GM21619 (cell line): ENCODE results near the gene PSMD2.
A peak's percentile ranks its signal among the peaks of the same experiment; 100 is the strongest.

ENCODE experiments used
- ATAC-seq: cut with Tn5 transposase; IDR thresholded peaks from one replicate; pipeline ENCODE4 v1.9.1; 2021; ENCODE audit not compliant: unreplicated experiment

Gene PSMD2

DNA sequence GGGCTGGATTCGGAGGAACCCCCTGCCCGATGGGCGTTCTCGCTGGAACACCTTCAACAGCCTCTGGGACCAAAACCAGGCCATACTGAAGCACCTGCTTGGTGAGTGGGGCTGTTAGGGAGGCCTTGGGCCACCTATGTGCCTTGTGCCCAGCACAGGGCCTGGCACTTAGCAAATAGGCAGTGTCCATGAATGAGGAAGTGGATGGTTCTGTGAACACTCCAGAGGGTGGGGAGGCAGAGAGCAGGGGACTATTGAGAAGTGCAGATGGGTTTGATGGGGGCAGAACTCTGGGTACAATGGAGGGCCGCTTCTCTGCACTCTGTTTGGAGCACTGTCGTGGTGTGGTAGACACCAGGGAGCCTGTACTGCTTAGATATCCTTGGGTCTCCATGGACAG is 21.7 kb upstream of the PSMD2 start:
- no peak for ATAC-seq

DNA sequence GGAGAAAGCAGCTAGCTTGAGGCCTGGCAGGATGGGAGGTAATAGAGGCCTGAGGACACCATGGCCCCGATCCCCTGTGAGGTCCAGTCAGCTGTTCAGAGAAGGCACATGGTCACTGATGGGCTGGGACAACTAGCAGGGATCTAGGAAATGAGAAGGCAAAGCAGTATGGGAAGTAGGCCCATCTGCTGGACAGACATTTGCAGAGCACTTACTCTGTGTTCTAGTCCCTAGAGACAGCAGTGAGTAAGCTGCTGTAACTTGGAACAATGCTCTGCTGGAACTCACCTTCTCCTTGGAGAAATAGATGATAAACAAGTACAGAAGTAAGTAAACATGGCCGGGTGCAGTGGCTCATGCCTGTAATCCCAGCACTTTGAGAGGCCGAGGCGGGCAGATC is 16.1 kb upstream of the PSMD2 start:
- ATAC-seq: no peak

- no peak for ATAC-seq
Observed at GRCh38 chr3:184283681-184284080, 15.4 kb upstream of the PSMD2 start.

DNA sequence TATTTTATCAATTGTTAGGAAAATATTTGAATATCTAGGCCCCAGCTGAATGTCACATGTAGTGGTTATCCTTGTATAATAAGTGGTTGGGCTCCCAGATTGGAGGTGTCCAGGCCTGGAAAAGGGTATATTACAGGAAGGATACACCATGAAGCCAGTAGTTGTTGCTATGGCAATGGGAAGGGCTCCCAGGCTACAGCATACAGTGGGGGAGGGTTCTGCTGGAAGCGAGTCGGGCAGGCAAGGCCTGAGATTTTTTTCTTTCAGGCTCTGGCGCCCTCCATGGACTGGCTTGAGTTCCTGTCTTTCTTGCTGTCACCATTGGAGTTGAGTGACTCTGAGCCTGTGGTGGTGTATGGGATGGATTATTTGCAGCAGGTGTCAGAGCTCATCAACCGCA is 14.3 kb upstream of the PSMD2 start:
- no peak for ATAC-seq

- no peak for ATAC-seq
Observed at GRCh38 chr3:184289426-184289938, 9.6 kb upstream of the PSMD2 start.

DNA sequence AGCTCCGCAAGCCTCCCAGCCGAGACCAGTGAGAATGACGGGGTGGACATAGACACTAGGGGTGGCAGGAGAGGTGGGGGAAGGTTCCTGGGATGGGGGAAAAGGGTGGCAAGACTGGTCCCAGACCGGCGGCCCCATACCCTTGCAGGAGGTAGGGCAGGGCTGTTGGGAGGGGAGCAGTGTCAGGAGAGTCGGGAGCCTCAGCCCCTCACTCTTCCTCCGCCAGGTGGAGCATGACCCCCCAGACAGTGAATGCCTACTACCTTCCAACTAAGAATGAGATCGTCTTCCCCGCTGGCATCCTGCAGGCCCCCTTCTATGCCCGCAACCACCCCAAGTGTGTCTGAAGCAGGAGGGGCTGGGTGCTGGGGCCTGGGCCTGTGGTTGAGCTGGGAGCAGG is 8.7 kb upstream of the PSMD2 start:
- ATAC-seq: no peak

GRCh38 chr3:184291044-184291737 is 7.8 kb upstream of the PSMD2 start:
- ATAC-seq: no peak

GRCh38 chr3:184291738-184292445 is 7.1 kb upstream of the PSMD2 start:
- ATAC-seq: no peak

DNA sequence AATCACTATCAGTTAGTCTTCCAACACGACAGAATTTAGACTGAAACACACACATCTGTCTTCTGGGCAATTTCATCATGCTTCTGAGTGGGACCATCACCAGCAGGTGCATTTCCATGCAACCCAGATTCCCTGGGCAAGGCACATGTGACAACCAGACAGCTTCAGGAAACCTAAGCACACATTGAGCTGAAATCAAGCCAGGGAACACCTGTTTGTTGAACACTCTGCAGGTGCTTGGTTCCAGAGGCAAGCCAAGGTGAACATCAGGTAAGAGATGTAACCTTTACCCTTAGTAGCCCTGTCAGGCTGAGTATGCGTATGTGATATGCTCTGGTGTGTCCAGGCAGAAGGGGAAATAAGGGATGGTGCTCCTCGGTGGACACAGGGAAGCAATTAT is 3.3 kb upstream of the PSMD2 start:
- no peak for ATAC-seq

DNA sequence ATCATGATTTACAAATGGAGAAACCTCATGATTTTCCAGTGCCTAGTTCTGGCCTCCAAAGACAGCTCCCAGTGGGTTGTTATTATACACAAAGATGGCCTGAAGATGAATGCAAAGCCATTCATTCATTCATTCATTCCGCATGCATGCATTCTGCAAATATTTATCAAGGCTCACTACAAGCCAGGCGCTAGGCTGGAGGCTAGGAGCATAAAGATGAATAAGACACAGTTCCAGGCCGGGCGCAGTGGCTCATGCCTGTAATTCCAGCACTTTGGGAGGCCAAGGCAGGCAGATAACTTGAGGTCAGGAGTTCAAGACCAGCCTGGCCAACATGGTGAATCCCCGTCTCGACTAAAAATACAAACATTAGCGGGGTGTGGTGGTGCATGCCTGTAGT is 2.4 kb upstream of the PSMD2 start:
- ATAC-seq: no peak

DNA sequence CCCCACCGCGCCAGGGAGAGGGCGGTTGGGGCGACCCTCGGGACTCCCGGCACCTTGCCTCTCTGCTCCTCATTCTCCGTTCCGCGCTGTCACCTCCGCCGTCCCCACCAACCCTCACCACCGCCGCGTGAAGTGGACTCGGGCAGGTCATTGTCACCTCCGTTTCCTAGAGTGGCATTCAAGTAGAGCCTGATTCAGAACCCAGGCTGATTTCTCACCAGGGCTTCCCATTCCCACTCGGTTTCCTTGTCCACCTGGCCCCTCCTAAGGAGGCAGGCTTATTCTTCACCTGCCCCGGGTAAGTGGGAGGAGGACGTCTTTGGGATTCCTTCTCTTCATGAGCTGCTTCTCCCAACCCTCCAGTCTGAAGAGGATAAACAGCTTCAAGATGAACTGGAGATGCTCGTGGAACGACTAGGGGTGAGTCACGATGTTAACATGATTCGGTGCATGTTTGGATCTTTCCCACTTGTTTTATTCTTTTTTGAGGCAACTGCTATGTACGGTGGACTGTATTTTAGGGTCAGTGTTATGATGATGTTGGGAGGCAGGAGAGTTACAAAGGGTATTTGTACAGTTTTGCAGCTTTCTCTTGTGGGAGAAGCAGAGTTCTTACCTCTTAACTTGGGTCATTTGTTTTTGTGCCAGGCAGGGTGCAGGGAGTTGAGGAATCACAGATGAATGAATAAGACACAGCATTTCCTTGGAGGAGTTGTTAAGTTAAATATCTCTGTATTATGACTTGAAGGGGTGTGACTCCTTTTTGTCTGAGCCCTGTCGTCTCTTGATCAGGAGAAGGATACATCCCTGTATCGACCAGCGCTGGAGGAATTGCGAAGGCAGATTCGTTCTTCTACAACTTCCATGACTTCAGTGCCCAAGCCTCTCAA is 692 bp downstream of the PSMD2 start:
- peak; percentile 3 for ATAC-seq

DNA sequence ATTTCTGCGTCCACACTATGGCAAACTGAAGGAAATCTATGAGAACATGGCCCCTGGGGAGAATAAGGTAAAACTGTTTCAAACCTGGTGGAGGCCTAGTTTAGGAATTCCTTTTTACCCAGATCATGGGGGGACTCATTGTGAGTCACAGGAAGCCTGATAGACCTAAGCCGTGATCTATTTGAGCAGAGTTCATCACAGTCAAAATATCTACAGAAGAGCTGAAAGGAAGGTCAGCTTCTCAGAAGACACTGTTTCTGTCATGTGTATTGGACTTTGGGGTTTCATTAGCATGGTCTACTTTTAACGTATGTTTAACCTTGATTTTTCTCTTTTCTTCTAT is 1.3 kb downstream of the PSMD2 start:
- ATAC-seq: no peak

DNA sequence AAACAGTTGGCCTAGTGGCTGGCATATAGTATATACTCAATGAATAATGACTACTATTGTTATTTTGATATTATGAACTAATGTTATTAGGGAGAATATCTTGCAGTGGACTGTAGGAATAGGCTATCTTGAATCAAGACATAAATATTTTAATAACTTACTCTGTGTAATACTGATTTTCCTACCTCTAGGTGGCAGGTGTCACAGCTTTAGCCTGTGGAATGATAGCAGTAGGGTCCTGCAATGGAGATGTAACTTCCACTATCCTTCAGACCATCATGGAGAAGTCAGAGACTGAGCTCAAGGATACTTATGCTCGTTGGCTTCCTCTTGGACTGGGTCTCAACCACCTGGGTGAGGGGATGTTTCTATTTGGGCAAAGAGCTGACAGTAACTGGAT is 6.5 kb downstream of the PSMD2 start:
- no peak for ATAC-seq

GRCh38 chr3:184306341-184306972 is 7.4 kb downstream of the PSMD2 start:
- no peak for ATAC-seq

DNA sequence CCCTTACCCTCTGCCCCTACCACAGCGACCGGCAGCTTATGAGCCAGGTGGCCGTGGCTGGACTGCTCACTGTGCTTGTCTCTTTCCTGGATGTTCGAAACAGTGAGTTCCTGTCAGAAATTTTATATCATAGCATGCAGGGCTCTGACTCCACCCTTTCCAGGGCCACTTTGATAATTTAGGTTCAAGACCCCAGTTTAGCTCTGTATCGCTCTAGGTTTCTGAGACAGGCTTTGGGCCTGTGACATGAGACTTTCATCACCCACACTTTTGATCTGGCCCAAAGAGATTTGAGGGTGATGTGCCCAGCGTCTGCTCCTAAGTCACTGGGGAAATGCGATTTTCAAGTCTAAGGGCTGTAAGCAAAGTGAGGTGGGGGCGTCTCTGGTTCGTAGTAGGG is 8.9 kb downstream of the PSMD2 start:
- no peak for ATAC-seq

DNA sequence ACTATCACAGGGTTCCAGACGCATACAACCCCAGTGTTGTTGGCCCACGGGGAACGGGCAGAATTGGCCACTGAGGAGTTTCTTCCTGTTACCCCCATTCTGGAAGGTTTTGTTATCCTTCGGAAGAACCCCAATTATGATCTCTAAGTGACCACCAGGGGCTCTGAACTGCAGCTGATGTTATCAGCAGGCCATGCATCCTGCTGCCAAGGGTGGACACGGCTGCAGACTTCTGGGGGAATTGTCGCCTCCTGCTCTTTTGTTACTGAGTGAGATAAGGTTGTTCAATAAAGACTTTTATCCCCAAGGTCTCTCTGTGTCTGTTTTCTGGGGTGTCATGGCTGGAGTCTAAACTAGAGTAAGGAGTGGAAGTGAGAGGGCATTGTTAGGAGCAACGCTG is 9.7 kb downstream of the PSMD2 start:
- no peak for ATAC-seq

DNA sequence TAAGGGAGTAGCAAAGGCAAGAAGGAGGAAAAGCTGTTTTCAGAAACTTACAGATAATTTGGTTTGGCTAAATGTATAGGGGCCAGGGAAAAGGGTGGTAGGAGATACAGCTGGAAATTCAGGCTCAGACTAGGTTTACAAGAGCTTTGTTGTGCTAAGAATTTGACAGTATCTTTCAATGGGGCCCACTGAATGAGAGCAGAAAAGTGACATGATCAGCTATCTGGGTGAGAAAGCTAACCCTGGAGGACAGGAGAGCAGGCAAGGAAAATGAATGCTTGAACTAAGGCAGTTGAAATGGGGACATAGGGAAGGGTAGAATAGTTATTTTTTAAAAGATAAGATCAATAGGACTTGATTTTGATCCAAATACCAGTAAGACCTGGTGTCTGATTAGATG is 12.6 kb downstream of the PSMD2 start:
- no peak for ATAC-seq

- ATAC-seq: peak; percentile 86
Observed at GRCh38 chr3:184314363-184314699, 15.3 kb downstream of the PSMD2 start, which contains the start of gene EIF4G1. Gene EIF4G1, plus strand, starts transcription at chr3:184314606. Its CDS starts 1,191 bp downstream, at chr3:184315797.

DNA sequence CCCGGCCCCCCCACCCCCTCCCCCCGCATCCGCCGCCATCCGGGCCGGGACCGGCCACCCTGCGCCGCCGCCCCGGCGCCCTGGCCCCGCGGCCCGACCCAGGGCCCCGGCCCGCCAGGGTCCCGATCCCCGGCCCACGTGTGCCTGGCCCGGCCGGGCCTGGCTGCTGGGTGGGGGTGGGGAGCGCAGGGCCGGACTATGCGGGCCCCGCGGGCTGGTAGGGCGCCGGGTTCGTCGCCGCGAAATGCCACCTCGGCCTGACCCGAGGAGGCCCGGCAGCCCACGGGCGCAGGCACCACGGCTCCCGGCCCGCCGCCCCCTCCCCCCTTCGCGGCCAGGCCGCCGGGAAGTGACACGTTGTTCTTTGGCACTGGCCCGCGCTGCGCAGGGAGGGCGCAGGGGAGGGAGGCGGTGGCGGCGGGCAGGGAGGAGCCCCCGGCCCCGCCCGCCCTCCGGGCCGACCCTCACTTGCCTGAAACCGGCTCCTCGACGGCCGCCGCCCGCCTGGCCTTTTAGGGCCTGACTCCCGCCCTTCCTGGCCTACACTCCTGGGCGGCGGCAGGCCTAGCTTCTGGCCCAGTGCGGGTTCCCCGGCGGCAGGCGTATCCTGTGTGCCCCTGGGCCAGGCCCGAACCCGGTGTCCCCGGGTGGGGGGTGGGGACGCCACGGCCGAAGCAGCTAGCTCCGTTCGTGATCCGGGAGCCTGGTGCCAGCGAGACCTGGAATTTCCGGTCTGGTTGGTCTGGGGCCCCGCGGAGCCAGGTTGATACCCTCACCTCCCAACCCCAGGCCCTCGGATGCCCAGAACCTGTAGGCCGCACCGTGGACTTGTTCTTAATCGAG is 15.9 kb downstream of the PSMD2 start:
- ATAC-seq: peak; percentile 37

DNA sequence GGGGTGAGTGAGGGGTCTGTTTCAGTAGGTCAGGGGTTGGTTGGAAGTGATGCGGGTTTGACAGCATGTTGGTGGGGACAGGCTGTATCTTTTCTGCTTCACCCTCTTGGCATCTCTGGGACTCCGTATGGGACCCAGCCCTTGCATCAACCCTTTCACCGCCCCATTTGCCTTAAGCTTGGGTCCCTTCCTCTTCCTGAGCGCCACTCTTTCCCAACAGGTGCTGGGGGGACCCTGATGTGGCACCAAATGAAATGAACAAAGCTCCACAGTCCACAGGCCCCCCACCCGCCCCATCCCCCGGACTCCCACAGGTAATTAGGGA is 16.5 kb downstream of the PSMD2 start:
- ATAC-seq: peak; percentile 2
